Ovary (tissue), 9 donors: ENCODE data around the gene EXOSC10. TPM values are rescaled to one million over a fixed set of nuclear protein-coding genes. Genes with fewer than 3 reads are reported as not detected.
A peak's percentile ranks its signal among the peaks of the same experiment; 100 is the strongest.
"Not testable (repeated sequence)": the region's sequence is repeated elsewhere in the genome, so short reads cannot be mapped to it uniquely, and the experiment has no call there.

Source experiments
- DNase-seq, 5 donors: peaks; one replicate each; pipeline ENCODE4 v3.0.0-alpha.2; 2019 to 2020
- H3K27ac ChIP-seq, 2 donors: fragments of 200-600 bp; one replicate each; pipeline versions ENCODE4 v1.5.1 to v1.8.0; 2019 to 2022
- H3K27me3 ChIP-seq: fragments of 200-600 bp; one replicate; pipeline ENCODE4 v1.8.0; 2022
- H3K36me3 ChIP-seq: fragments of 200-600 bp; sonication (generic); one replicate; pipeline ENCODE4 v1.5.1; 2019
- H3K4me1 ChIP-seq: one replicate; pipeline ENCODE4 v1.8.1; 2013; ENCODE audit warnings: mild to moderate bottlenecking, moderate library complexity; ENCODE audit not compliant: insufficient read depth
- H3K4me3 ChIP-seq: fragments of 200-600 bp; sonication (generic); one replicate; pipeline ENCODE4 v1.5.1; 2017
- H3K9me3 ChIP-seq, 2 donors: fragments of 200-600 bp in 1 of 2; sonication (generic) in 1 of 2; one replicate each; pipeline versions ENCODE4 v1.5.1 to v1.8.1; 2013 to 2019; ENCODE audit warnings: mild to moderate bottlenecking in 1 of 2, moderate library complexity in 1 of 2
- EP300 ChIP-seq: sonication (generic); formaldehyde crosslinking; IDR thresholded peaks from one replicate; pipeline ENCODE4 v1.6.1; 2017; ENCODE audit warnings: antibody characterized with exemption
- POLR2A ChIP-seq: fragments of 450-650 bp; IDR thresholded peaks from one replicate; pipeline ENCODE4 v1.6.1; 2017; ENCODE audit warnings: antibody characterized with exemption, mild to moderate bottlenecking, moderate library complexity
- WGBS, 3 donors: extraction: QIAGEN DNeasy Blood & Tissue Kit in 1 of 3; methylation state at CpG; one replicate each; pipeline versions ENCODE4 v1.1.5 to v1.1.7; 2013 to 2017; 5-methylcytosine and 5-hydroxymethylcytosine counted together
- intact Hi-C, 4 donors: fragments of 100-400 bp; cut with DNase I; formaldehyde crosslinking; loops; one replicate each; pipeline versions ENCODE4 v1.11.0 to v1.15.1; 2022 to 2023
- polyA plus RNA-seq, 2 donors: library from polyadenylated mRNA; stranded (reverse); fragments of 200-250 nt in 1 of 2; fragments of 350-450 nt in 1 of 2; fragmentation: Illumina TruSeq in 1 of 2; extraction: RNeasy Lipid Tissue Mini Kit (QIAGEN cat#74804) in 1 of 2; gene quantifications; one replicate each; pipeline ENCODE4 v1.2.3, GENCODE V29; 2013 to 2014
- total RNA-seq, 7 donors: library from RNA; depleted of rRNA in 2 of 7; stranded (reverse); fragments of >200 nt in 2 of 7; fragmentation: NEBNext Ultra II Directional in 3 of 7; extraction: Animal tissue kit (Norgen Biotek cat#: 25700) in 3 of 7; gene quantifications; one replicate each; pipeline versions ENCODE4 v1.1.0 to v1.2.4, GENCODE V29; 2016 to 2023
- TF ChIP-seq, protein P1 (sequence below), 3 donors: fragments of 450-650 bp in 2 of 3; fragments of 200-600 bp in 1 of 3; IDR thresholded peaks; one replicate each; pipeline versions ENCODE4 v1.5.1 to v1.8.0; 2016 to 2022; ENCODE audit warnings: antibody characterized with exemption in 3 of 3, mild to moderate bottlenecking in 1 of 3
- donor health status: DM: no; HTN: no; CAD: no; lungs with moderate emphysema.
- donor health status: DM: no; HTN: no; CAD: no.
- donor health status: Bipolar disorder and iron deficiency.
- donor health status: DM: yes; HTN: yes; CAD: no.
- donor health status: DM: no; HTN: no; CAD: no.
- donor health status: DM: yes; HTN: yes; CAD: no.

Gene EXOSC10
- total and polyA plus RNA-seq, 9 donors: 36.1 to 60.5 (median 48.6) TPM

DNA sequence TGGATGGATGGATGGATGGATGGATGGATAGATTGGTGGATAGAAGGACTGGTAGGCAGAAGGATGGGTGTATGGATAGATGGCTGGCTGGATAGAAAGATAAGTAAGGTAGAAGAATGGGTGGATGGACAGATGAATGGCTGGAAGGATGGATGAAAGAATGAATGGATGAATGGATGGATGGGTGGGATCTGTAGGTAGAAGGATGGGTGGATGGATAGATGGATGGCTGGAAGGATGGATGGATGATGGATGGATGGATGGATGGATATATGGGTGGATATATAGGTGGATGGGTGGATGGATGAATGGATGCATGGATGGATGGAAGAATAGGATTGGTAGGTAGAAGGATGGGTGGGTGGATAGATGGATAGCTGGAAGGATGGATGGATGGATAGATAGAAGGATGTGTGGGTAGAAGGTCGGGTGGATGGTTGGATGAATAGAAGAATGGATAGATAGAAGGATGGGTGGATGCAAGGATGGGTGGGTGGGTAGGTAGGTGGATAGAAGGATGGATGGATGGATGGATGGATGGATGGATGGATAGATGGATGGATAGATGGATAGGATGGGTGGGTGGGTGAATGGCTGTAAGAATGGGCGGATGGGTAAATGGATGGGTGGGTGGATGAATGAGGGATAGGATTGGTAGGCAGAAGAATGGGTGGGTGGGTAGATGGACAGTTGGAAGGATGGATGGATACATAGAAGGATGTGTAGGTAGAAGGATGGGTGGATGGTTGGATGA lies 60.1 kb downstream of the EXOSC10 start:
- 61 to 71% (median 69%) methylated on average over 2 of the region's 2 CpGs for WGBS, 3 donors
- no peak overlapping the region for H3K27ac ChIP-seq
- TF ChIP-seq, protein P1, sequence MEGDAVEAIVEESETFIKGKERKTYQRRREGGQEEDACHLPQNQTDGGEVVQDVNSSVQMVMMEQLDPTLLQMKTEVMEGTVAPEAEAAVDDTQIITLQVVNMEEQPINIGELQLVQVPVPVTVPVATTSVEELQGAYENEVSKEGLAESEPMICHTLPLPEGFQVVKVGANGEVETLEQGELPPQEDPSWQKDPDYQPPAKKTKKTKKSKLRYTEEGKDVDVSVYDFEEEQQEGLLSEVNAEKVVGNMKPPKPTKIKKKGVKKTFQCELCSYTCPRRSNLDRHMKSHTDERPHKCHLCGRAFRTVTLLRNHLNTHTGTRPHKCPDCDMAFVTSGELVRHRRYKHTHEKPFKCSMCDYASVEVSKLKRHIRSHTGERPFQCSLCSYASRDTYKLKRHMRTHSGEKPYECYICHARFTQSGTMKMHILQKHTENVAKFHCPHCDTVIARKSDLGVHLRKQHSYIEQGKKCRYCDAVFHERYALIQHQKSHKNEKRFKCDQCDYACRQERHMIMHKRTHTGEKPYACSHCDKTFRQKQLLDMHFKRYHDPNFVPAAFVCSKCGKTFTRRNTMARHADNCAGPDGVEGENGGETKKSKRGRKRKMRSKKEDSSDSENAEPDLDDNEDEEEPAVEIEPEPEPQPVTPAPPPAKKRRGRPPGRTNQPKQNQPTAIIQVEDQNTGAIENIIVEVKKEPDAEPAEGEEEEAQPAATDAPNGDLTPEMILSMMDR (IDR thresholded peaks at IDR 0.05): no peak
- no peak for TF ChIP-seq EP300
- TF ChIP-seq POLR2A: no peak
- H3K9me3 ChIP-seq: no peaks in the 10 kb centered on the region
- no peak overlapping the region for H3K4me3 ChIP-seq
- no peak for DNase-seq
- intact Hi-C loops: loop anchor here (2.0 to 5.0 kb wide), 4 partner anchors 603 to 608 kb away; no protein-coding TSS in a partner anchor
- no peaks in the 10 kb centered on the region for H3K27me3 ChIP-seq
- no peaks in the 10 kb centered on the region for H3K4me1 ChIP-seq
- no peaks in the 10 kb centered on the region for H3K36me3 ChIP-seq

GRCh38 chr1:11037740-11038182 lies 61.9 kb downstream of the EXOSC10 start:
- intact Hi-C loops: loop anchor here in 3 of 4 donors (2.0 kb wide), 3 partner anchors 605 to 609 kb away; no protein-coding TSS in a partner anchor
- TF ChIP-seq, protein P1 (IDR thresholded peaks at IDR 0.05): peak; percentile 87 to 94 (median 89)
- no peak for TF ChIP-seq POLR2A
- no peak for TF ChIP-seq EP300
- Histone ChIP-seq H3K36me3 (no peaks in the 10 kb centered on the region), H3K27ac (no peak overlapping the region), H3K4me1 (no peaks in the 10 kb centered on the region), H3K4me3 (no peak overlapping the region), H3K9me3 (no peaks in the 10 kb centered on the region), H3K27me3 (no peaks in the 10 kb centered on the region)
- 0 to 1% (median 1%) methylated on average over 8 of the region's 8 CpGs for WGBS, 3 donors
- DNase-seq: peak; percentile 81 to 91 (median 88)

DNA sequence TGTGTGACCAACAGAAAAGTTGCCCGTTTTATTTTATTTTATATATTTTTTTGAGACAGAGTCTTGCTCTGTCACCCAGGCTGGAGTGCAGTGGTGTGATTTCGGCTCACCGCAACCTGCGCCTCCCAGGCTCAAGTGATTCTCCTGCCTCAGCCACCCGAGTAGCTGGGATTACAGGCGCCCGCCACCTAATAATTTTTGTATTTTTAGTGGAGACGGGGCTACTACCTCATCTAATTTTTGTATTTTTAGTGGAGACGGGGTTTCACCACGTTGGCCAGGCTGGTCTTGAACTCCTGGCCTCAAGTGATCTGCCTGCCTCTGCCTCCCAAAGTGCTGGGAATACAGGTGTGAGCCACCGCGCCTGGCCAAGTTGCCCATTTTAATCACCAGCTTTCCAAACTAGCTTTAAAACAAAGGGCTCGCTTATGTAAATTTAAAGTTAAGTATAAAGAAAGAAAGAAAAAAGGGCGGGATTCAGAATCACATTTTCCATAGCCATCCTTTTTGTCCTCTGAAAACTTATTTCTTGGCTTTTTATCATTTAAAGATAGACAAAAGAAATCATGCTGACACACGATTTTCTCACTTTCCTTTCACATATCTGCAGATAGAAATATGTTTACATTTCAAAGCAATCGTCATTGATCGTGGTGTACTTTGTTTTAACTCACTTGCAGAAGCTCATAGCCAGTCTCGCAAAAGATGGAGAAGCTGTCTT lies 62.5 kb downstream of the EXOSC10 start:
- intact Hi-C loops: not testable (repeated sequence)

GRCh38 chr1:11031624-11032262 lies 67.9 kb downstream of the EXOSC10 start:
- Histone ChIP-seq H3K9me3 (no peaks in the 10 kb centered on the region), H3K36me3 (no peaks in the 10 kb centered on the region), H3K4me1 (no peaks in the 10 kb centered on the region), H3K4me3 (no peak overlapping the region), H3K27me3 (no peaks in the 10 kb centered on the region), H3K27ac (no peak overlapping the region)
- WGBS, 3 donors: 77 to 86% (median 81%) methylated on average over 10 of the region's 10 CpGs
- intact Hi-C loops: no loop called here
- no peak for DNase-seq
- TF ChIP-seq EP300 (no peak), POLR2A (no peak)
- TF ChIP-seq, protein P1 (IDR thresholded peaks at IDR 0.05): no peak

More for the DNA sequence above, 62.5 kb downstream of the EXOSC10 start:
- not testable (repeated sequence) for DNase-seq, H3K27me3 ChIP-seq, H3K4me3 ChIP-seq, H3K4me1 ChIP-seq, H3K9me3 ChIP-seq, H3K36me3 ChIP-seq, H3K27ac ChIP-seq
- WGBS, 3 donors: 54 to 57% (median 56%) methylated on average over 18 of the region's 18 CpGs
